ENCODE measurements around the gene TAS2R10.
"Not testable (repeated sequence)": the region's sequence is repeated elsewhere in the genome, so short reads cannot be mapped to it uniquely, and the experiment has no call there.

TAS2R10 gene

DNA sequence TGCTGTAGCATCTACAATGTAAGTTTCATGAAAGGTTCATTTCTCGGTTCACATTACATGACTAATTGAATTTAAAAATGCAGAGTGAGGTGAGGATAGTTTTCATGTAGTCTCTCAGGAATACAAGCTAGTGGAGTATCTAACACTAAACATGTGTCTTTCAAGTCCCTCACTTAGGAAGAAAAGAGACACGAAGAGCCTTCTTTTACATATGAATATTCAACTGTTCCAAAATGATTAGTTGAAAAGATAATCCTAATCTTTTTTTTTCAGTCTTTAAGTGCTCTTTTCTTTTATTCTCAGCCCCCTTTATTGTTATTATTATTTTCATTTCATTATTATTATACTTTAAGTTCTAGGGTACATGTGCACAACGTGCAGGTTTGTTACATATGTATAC, 12.3 kb upstream of the TAS2R10 start:
- Histone ChIP-seq H3K27ac (ENCODE audit: low read length) (no peak overlapping the region), H3K9ac (ENCODE audit: low read depth, low read length) (no peak overlapping the region), H3K4me3 (ENCODE audit: low read length) (no peak overlapping the region), H3K9me3 (ENCODE audit: insufficient read depth, low read depth, low read length) (no peaks in the 10 kb centered on the region), H3K4me1 (ENCODE audit: insufficient read depth, low read length) (peaks cover 1% of the 10 kb centered on the region; the same call in 1 of the 2 replicates), H3K36me3 (ENCODE audit: insufficient read depth, low read depth, low read length) (no peaks in the 10 kb centered on the region), H3K27me3 (ENCODE audit: insufficient read depth, low read length) (no peaks in the 10 kb centered on the region)

GRCh38 chr12:10829994-10830393, 3.8 kb upstream of the TAS2R10 start:
- H3K27me3 ChIP-seq (ENCODE audit: insufficient read depth, low read length) = no peaks in the 10 kb centered on the region
- no peaks in the 10 kb centered on the region for H3K36me3 ChIP-seq (ENCODE audit: insufficient read depth, low read depth, low read length)
- no peaks in the 10 kb centered on the region for H3K9me3 ChIP-seq (ENCODE audit: insufficient read depth, low read depth, low read length)
- no peak overlapping the region for H3K4me3 ChIP-seq (ENCODE audit: low read length)
- H3K4me1 ChIP-seq (ENCODE audit: insufficient read depth, low read length) = no peaks in the 10 kb centered on the region
- no peak overlapping the region for H3K9ac ChIP-seq (ENCODE audit: low read depth, low read length)
- no peak overlapping the region for H3K27ac ChIP-seq (ENCODE audit: low read length)

DNA sequence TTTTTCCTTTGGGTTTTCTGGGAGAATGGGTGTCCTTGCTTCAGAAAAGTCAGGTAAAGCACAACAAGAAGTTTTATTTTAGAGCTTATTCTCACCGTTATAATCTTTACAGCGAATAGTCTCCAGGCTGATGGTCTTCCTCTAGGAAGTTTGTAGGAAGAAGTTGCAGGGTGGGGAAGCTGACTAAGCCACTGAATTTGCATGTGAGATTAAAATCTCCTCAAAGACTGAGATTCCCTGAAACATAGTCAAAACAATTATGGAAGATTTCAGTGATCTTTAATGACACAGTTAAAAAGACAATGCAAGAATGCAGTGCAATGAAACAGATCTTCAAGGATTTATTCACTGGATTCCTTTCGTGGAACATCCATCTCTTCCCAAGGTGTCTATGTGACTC, 1.2 kb downstream of the TAS2R10 start:
- no peaks in the 10 kb centered on the region for H3K27me3 ChIP-seq (ENCODE audit: insufficient read depth, low read length)
- no peak overlapping the region for H3K9ac ChIP-seq (ENCODE audit: low read depth, low read length)
- no peaks in the 10 kb centered on the region for H3K9me3 ChIP-seq (ENCODE audit: insufficient read depth, low read depth, low read length)
- H3K4me1 ChIP-seq (ENCODE audit: insufficient read depth, low read length) = no peaks in the 10 kb centered on the region
- H3K27ac ChIP-seq (ENCODE audit: low read length) = no peak overlapping the region
- H3K36me3 ChIP-seq (ENCODE audit: insufficient read depth, low read depth, low read length) = no peaks in the 10 kb centered on the region
- H3K4me3 ChIP-seq (ENCODE audit: low read length) = no peak overlapping the region

DNA sequence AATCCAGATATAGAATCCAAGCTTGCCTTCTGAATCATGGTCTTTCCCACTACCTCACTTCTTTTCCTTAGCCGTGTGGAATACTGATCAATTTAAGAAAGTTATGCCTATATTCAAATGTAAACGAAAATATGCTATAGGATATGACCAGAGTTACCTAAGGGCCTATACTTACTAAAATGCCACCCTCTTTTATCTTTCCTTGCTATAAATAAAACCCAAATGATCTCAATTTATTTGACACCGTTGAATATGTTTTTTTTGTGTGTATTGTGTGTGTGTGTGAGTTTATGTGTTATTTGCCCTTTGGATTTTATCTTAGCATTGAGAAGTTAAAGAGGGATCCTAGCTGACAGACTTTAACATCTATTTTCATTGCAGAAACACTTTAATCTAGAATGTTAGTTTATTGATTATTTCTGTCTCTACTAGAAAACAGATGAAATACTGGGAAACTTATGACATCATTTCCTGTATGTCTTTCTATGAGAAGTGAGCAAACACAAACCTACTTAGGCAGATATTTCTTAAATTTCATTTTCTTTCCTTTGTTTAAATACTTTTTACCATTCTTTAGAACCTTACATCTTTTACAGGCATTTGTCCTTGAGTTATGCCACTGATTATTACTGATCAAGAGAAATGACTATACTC, 14.1 kb downstream of the TAS2R10 start:
- H3K36me3 ChIP-seq (ENCODE audit: insufficient read depth, low read depth, low read length) = no peaks in the 10 kb centered on the region
- no peaks in the 10 kb centered on the region for H3K4me1 ChIP-seq (ENCODE audit: insufficient read depth, low read length)
- H3K9me3 ChIP-seq (ENCODE audit: insufficient read depth, low read depth, low read length) = no peaks in the 10 kb centered on the region
- no peak overlapping the region for H3K9ac ChIP-seq (ENCODE audit: low read depth, low read length)
- no peaks in the 10 kb centered on the region for H3K27me3 ChIP-seq (ENCODE audit: insufficient read depth, low read length)
- H3K27ac ChIP-seq (ENCODE audit: low read length) = no peak overlapping the region
- no peak overlapping the region for H3K4me3 ChIP-seq (ENCODE audit: low read length)

GRCh38 chr12:10810068-10810467, 16.1 kb downstream of the TAS2R10 start, which contains the start of gene TAS2R9:
Gene TAS2R9 (minus strand): TSS chr12:10810168. CDS start chr12:10810075, 93 bp downstream.
- Histone ChIP-seq H3K4me1 (ENCODE audit: insufficient read depth, low read length) (no peaks in the 10 kb centered on the region; the same call in 1 of the 2 replicates), H3K4me3 (ENCODE audit: low read length) (no peak within 1 kb of the TSS), H3K36me3 (ENCODE audit: insufficient read depth, low read depth, low read length) (no peaks in the 10 kb centered on the region), H3K27ac (ENCODE audit: low read length) (no peak within 1 kb of the TSS), H3K27me3 (ENCODE audit: insufficient read depth, low read length) (no peaks in the 10 kb centered on the region), H3K9ac (ENCODE audit: low read depth, low read length) (no peak within 1 kb of the TSS), H3K9me3 (ENCODE audit: insufficient read depth, low read depth, low read length) (no peaks in the 10 kb centered on the region)

GRCh38 chr12:10807186-10807585, 19.0 kb downstream of the TAS2R10 start, which contains the start of gene TAS2R8:
Gene TAS2R8 (minus strand): TSS chr12:10807286. CDS start chr12:10806980, 306 bp downstream.
- no peak within 1 kb of the TSS for H3K27ac ChIP-seq (ENCODE audit: low read length)
- H3K9ac ChIP-seq (ENCODE audit: low read depth, low read length) = no peak within 1 kb of the TSS
- H3K9me3 ChIP-seq (ENCODE audit: insufficient read depth, low read depth, low read length) = no peaks in the 10 kb centered on the region
- peaks cover 10% of the 10 kb centered on the region for H3K4me1 ChIP-seq (ENCODE audit: insufficient read depth, low read length)
- H3K4me3 ChIP-seq (ENCODE audit: low read length) = no peak within 1 kb of the TSS
- no peaks in the 10 kb centered on the region for H3K36me3 ChIP-seq (ENCODE audit: insufficient read depth, low read depth, low read length)
- H3K27me3 ChIP-seq (ENCODE audit: insufficient read depth, low read length) = no peaks in the 10 kb centered on the region

GRCh38 chr12:10802587-10802986, 23.6 kb downstream of the TAS2R10 start, which contains the start of gene TAS2R7:
Gene TAS2R7 (minus strand): TSS chr12:10802627. CDS start chr12:10802570, 57 bp downstream.
- Histone ChIP-seq H3K27ac (ENCODE audit: low read length) (no peak within 1 kb of the TSS), H3K9ac (ENCODE audit: low read depth, low read length) (no peak within 1 kb of the TSS), H3K4me3 (ENCODE audit: low read length) (peak within 1 kb of the TSS; percentile 17; the same call in 1 of the 2 replicates), H3K9me3 (ENCODE audit: insufficient read depth, low read depth, low read length) (no peaks in the 10 kb centered on the region), H3K27me3 (ENCODE audit: insufficient read depth, low read length) (no peaks in the 10 kb centered on the region), H3K36me3 (ENCODE audit: insufficient read depth, low read depth, low read length) (no peaks in the 10 kb centered on the region), H3K4me1 (ENCODE audit: insufficient read depth, low read length) (peaks cover 21% of the 10 kb centered on the region)

- Histone ChIP-seq H3K27me3 (ENCODE audit: insufficient read depth, low read length) (no peaks in the 10 kb centered on the region), H3K4me1 (ENCODE audit: insufficient read depth, low read length) (peaks cover 21% of the 10 kb centered on the region), H3K4me3 (ENCODE audit: low read length) (no peak overlapping the region), H3K36me3 (ENCODE audit: insufficient read depth, low read depth, low read length) (no peaks in the 10 kb centered on the region), H3K27ac (ENCODE audit: low read length) (no peak overlapping the region), H3K9me3 (ENCODE audit: insufficient read depth, low read depth, low read length) (no peaks in the 10 kb centered on the region), H3K9ac (ENCODE audit: low read depth, low read length) (no peak overlapping the region)
Observed at GRCh38 chr12:10801741-10802140, 24.4 kb downstream of the TAS2R10 start.

DNA sequence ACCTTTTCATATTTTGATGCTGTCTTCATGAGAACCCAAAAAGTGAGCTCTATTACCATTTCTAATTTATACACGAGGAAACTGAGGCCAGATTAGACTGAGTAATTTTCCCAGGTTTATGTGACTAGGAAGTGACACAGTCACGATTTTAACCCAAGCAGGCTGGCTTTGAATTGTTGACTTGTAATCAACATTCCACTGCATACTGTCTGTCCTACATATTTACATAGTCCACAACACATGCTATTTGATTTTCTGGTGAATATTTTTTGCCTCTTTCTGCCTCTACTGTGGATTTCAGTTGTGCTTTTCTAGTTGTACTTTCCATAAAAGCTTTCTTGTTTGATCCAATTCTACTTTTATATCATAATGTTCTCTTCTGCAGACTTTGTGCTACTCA, 31.9 kb downstream of the TAS2R10 start:
- Histone ChIP-seq H3K27ac (ENCODE audit: low read length) (no peak overlapping the region), H3K4me1 (ENCODE audit: insufficient read depth, low read length) (no peaks in the 10 kb centered on the region), H3K36me3 (ENCODE audit: insufficient read depth, low read depth, low read length) (no peaks in the 10 kb centered on the region)

GRCh38 chr12:10791769-10792168, 34.4 kb downstream of the TAS2R10 start:
- not testable (repeated sequence) for H3K27ac ChIP-seq (ENCODE audit: low read length); H3K4me1 ChIP-seq (ENCODE audit: insufficient read depth, low read length); H3K9ac ChIP-seq (ENCODE audit: low read depth, low read length); H3K27me3 ChIP-seq (ENCODE audit: insufficient read depth, low read length); H3K9me3 ChIP-seq (ENCODE audit: insufficient read depth, low read depth, low read length); H3K36me3 ChIP-seq (ENCODE audit: insufficient read depth, low read depth, low read length); H3K4me3 ChIP-seq (ENCODE audit: low read length)

More for the DNA sequence above, 31.9 kb downstream of the TAS2R10 start:
- H3K27me3 ChIP-seq (ENCODE audit: insufficient read depth, low read length) = no peaks in the 10 kb centered on the region
- no peak overlapping the region for H3K4me3 ChIP-seq (ENCODE audit: low read length)
- H3K9me3 ChIP-seq (ENCODE audit: insufficient read depth, low read depth, low read length) = no peaks in the 10 kb centered on the region
- no peak overlapping the region for H3K9ac ChIP-seq (ENCODE audit: low read depth, low read length)

DNA sequence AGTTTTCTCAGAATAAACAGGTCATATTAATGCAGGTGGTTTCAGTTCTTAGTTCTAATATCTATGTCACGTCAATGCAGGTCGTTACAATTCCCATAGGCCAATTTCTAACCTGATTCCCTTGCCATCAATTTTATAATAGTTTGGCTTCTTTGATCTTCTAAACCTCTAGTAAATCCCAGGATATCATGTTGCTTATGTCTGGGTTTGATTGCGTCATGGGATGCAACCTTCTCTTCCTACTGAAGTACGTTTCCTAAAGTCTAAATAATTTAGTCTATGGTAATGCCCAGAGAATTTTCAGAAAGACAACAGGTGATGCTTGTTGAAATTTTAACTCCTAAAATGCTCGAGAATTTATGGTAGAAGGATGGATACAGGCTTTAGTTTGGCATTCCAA, 42.9 kb downstream of the TAS2R10 start:
- H3K27me3 ChIP-seq (ENCODE audit: insufficient read depth, low read length) = no peaks in the 10 kb centered on the region
- no peak overlapping the region for H3K27ac ChIP-seq (ENCODE audit: low read length)

DNA sequence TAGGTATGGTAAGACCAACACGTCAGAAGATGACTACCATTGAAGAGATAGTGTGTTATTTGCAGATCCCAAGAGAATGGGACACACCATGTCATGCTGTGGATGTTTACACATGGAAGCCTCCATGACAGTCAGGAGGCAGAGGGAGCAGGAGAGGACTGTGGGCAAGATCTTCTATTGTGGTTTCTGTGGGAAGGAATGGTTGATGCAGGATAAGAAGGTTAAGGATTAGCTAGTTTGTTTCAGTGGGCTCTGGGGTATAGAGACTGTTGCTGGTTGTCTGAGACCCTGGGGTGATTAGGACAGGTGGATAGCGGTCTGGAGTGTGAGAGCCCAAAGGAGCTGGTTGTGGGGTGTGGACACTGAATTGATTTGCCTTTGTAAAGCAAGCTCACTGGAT, 47.1 kb downstream of the TAS2R10 start:
- H3K27me3 ChIP-seq (ENCODE audit: insufficient read depth, low read length) = no peaks in the 10 kb centered on the region
- H3K27ac ChIP-seq (ENCODE audit: low read length) = no peak overlapping the region
- no peak overlapping the region for H3K4me3 ChIP-seq (ENCODE audit: low read length)
- no peaks in the 10 kb centered on the region for H3K4me1 ChIP-seq (ENCODE audit: insufficient read depth, low read length)
- H3K9me3 ChIP-seq (ENCODE audit: insufficient read depth, low read depth, low read length) = no peaks in the 10 kb centered on the region
- no peak overlapping the region for H3K9ac ChIP-seq (ENCODE audit: low read depth, low read length)
- no peaks in the 10 kb centered on the region for H3K36me3 ChIP-seq (ENCODE audit: insufficient read depth, low read depth, low read length)

More for the DNA sequence above, 42.9 kb downstream of the TAS2R10 start:
- no peaks in the 10 kb centered on the region for H3K9me3 ChIP-seq (ENCODE audit: insufficient read depth, low read depth, low read length)
- no peak overlapping the region for H3K4me3 ChIP-seq (ENCODE audit: low read length)
- no peaks in the 10 kb centered on the region for H3K36me3 ChIP-seq (ENCODE audit: insufficient read depth, low read depth, low read length)
- no peak overlapping the region for H3K9ac ChIP-seq (ENCODE audit: low read depth, low read length)
- H3K4me1 ChIP-seq (ENCODE audit: insufficient read depth, low read length) = no peaks in the 10 kb centered on the region

Data from iPS-20b (cell line).